RWPE1 (cell line): ENCODE results near the gene GMIP.
"Not testable (repeated sequence)": the region's sequence is repeated elsewhere in the genome, so short reads cannot be mapped to it uniquely, and the experiment has no call there.

Experiments used
- CTCF ChIA-PET: fragments of 350-600 bp; sonication (Branson Sonifier 250); formaldehyde crosslinking; extraction: SDS; loops from one replicate; lab custom pipeline; 2021; lab: Yijun Ruan, JAX
- POLR2A ChIA-PET: fragments of 400-600 bp; formaldehyde crosslinking; extraction: SDS; loops from one replicate; lab custom pipeline; 2020; ENCODE audit warnings: antibody characterized with exemption; ENCODE audit not compliant: low non-redundant PET; lab: Yijun Ruan, JAX
- DNase-seq: peaks from one replicate; pipeline ENCODE4 v3.0.0; 2012; ENCODE audit warnings: low spot score
- H3K27ac ChIP-seq: fragments of 450-650 bp; 2 replicates; pipeline ENCODE4 v1.5.1; 2017
- CTCF ChIP-seq: fragments of 450-650 bp; conservative IDR thresholded peaks from 2 replicates; pipeline ENCODE4 v1.5.1; 2017; ENCODE audit warnings: low read depth, mild to moderate bottlenecking

GMIP gene

GRCh38 chr19:19619181-19619848 lies 24.1 kb downstream of the GMIP start:
- peak overlapping the region; percentile 53 for H3K27ac ChIP-seq
- DNase-seq = no peak
- ChIA-PET CTCF (interaction anchor here (0.7 to 0.9 kb wide), 2 partner anchors 32 to 66 kb away, joined by 3 read pairs; no protein-coding TSS in a partner anchor), POLR2A (interaction anchor here (0.6 kb wide), 1 partner anchor 10 kb away, joined by 6 read pairs; no protein-coding TSS in a partner anchor)
- TF ChIP-seq CTCF = no peak

GRCh38 chr19:19618219-19619051 lies 25.0 kb downstream of the GMIP start, which contains the start of gene PBX4:
Gene PBX4 (minus strand): TSS chr19:19618687. CDS start chr19:19618629, 58 bp downstream.
- ChIA-PET CTCF (interaction anchor here (0.7 to 1.0 kb wide), 2 partner anchors 65 to 86 kb away, joined by 3 read pairs; no protein-coding TSS in a partner anchor), POLR2A (no interaction called here)
- DNase-seq = peak; percentile 92
- TF ChIP-seq CTCF = no peak
- peak within 1 kb of the TSS; percentile 53 for H3K27ac ChIP-seq

- ChIA-PET CTCF (interaction anchor here (0.6 kb wide), 1 partner anchor 1811 kb away, joined by 3 read pairs; no protein-coding TSS in a partner anchor), POLR2A (no interaction called here)
- H3K27ac ChIP-seq = peak overlapping the region; percentile 82; the same call in 1 of the 2 replicates
- no peak for TF ChIP-seq CTCF
- DNase-seq = no peak
These were observed 28.4 kb downstream of the GMIP start for GRCh38 chr19:19615086-19615485.

DNA sequence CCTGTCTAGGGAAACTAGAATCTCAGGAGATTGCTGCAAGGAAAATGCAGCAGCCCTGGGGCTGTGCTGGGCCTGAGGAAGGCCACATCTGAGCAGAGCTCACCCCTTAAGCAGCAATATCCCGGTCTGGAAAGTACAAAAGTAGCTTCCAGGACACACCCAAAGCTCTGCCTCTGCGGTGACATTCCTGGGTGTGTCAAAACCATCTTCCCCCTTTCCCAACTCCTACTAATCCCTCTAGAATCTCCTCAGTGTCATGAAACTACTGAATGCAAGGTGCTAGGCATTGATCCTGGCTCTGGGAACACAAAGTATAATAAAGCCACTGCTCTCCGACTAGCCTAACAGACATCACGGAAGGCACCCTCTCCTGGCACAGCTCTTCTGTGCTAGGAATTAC lies 30.0 kb downstream of the GMIP start:
- H3K27ac ChIP-seq = peak overlapping the region; percentile 82
- CTCF ChIA-PET = interaction anchor here (0.6 to 2.5 kb wide), 5 partner anchors 11 to 95 kb away, joined by 3 to 5 read pairs (median 4); no protein-coding TSS in a partner anchor
- TF ChIP-seq CTCF = no peak

GRCh38 chr19:19610376-19611202 lies 32.9 kb downstream of the GMIP start:
- POLR2A ChIA-PET = interaction anchor here (0.7 kb wide), 1 partner anchor 11 kb away, joined by 3 read pairs; no protein-coding TSS in a partner anchor
- TF ChIP-seq CTCF = no peak
- CTCF ChIA-PET = interaction anchor here (0.7 kb wide), 1 partner anchor 115 kb away, joined by 4 read pairs; no protein-coding TSS in a partner anchor
- DNase-seq = no peak
- no peak overlapping the region for H3K27ac ChIP-seq

More for the DNA sequence above, 30.0 kb downstream of the GMIP start:
- DNase-seq = peak; percentile 79
- POLR2A ChIA-PET = interaction anchor here (0.6 kb wide), 1 partner anchor 16 kb away, joined by 3 read pairs; no protein-coding TSS in a partner anchor

GRCh38 chr19:19606686-19607085 lies 36.8 kb downstream of the GMIP start:
- CTCF ChIA-PET = interaction anchor here (1.3 kb wide), 1 partner anchor 52 kb away, joined by 3 read pairs; no protein-coding TSS in a partner anchor
- H3K27ac ChIP-seq = peak overlapping the region; percentile 67
- DNase-seq, POLR2A ChIA-PET: not testable (repeated sequence)
